ENCODE data around the gene MAML1. TPM values are rescaled to one million over a fixed set of nuclear protein-coding genes. Genes with fewer than 3 reads are reported as not detected.
A peak's percentile ranks its signal among the peaks of the same experiment; 100 is the strongest.

Gene MAML1
- total and polyA plus RNA-seq, 2 donors, result 10.5 to 13.3 TPM

DNA sequence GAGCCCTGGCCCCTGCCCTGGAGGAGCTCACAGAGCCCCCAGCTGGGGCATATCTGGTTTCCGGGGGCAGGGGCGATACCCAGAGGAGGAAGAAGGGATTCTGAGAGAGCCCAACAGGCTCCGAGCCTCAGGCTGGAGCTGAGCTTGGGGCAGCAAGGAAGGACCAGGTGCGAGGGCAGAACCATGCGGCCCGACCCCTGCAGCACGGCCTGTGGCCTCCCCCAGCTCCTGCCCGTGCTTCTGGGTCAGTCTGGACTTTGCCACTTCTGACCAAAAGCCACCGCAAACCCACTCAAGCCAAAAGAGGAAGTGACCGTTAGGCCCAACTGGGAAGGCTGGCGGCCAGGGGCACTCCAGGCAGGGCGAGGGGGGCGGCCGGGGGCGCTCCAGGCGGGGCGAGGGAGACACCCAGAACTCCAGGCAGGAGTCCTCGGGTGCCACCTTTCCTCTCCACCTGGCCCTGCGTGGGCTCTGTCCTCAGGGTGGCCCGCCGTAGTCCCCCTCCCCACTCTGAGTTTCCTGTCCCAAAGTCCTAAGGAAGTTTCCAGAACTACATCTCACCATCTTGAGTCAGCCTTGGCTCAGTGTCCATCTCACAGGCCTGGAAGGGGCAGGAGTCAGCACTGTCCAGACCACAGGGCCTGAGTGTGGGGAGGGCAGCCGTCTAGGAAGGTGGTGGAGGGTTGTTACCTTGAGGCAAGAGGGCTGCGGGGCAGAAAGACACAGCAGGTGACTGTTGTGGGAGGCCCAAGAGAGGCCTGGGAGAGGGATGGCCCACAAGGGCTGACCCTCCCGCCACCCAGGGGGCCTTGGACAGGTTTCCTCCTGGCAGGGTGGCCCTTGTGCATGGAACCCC is 60.2 kb downstream of the MAML1 start:
- peaks cover 10 to 29% of the 10 kb centered on the region in 2 donors for H3K4me1 ChIP-seq (ENCODE audit: control insufficient read depth in 2 of 2, insufficient read depth in 2 of 2, low read length in 2 of 2)
- DNase-seq (ENCODE audit: low read depth in 6 of 9, low spot score in 9 of 9), result no peak
- 72% methylated on average over 24 of the region's 24 CpGs for WGBS
- H3K27ac ChIP-seq (ENCODE audit: low read depth in 1 of 2, low read length in 1 of 2), result peak overlapping the region in 1 of 2 donors; percentile 26
- peaks cover 3 to 38% of the 10 kb centered on the region in 2 donors for H3K27me3 ChIP-seq (ENCODE audit: control insufficient read depth in 2 of 2, insufficient read depth in 1 of 2, low read length in 1 of 2)
- H3K4me3 ChIP-seq (ENCODE audit: low read length in 2 of 2), result no peak overlapping the region
- peaks cover 0 to 16% of the 10 kb centered on the region in 2 donors for H3K9me3 ChIP-seq (ENCODE audit: control insufficient read depth in 2 of 2, insufficient read depth in 1 of 2, low read length in 1 of 2)
- peaks cover 6 to 7% of the 10 kb centered on the region in 2 donors for H3K36me3 ChIP-seq (ENCODE audit: control insufficient read depth in 2 of 2, insufficient read depth in 2 of 2, low read length in 1 of 2)

GRCh38 chr5:179793468-179794139 is 61.0 kb downstream of the MAML1 start, which contains the start of gene LTC4S:
LTC4S (plus strand) TSS chr5:179793986; CDS start chr5:179794081, 95 bp downstream.
- Histone ChIP-seq H3K36me3 (ENCODE audit: control insufficient read depth in 2 of 2, insufficient read depth in 2 of 2, low read length in 1 of 2) (peaks cover 12% of the 10 kb centered on the region in 2 donors), H3K4me1 (ENCODE audit: control insufficient read depth in 2 of 2, insufficient read depth in 2 of 2, low read length in 2 of 2) (peaks cover 10 to 29% of the 10 kb centered on the region in 2 donors), H3K27ac (ENCODE audit: low read depth in 1 of 2, low read length in 1 of 2) (peak within 1 kb of the TSS; percentile 26 to 36), H3K27me3 (ENCODE audit: control insufficient read depth in 2 of 2, insufficient read depth in 1 of 2, low read length in 1 of 2) (peaks cover 3 to 38% of the 10 kb centered on the region in 2 donors), H3K4me3 (ENCODE audit: low read length in 2 of 2) (no peak within 1 kb of the TSS), H3K9me3 (ENCODE audit: control insufficient read depth in 2 of 2, insufficient read depth in 1 of 2, low read length in 1 of 2) (peaks cover 0 to 14% of the 10 kb centered on the region in 2 donors)
- peak in 1 of 9 donors; percentile 45 for DNase-seq (ENCODE audit: low read depth in 6 of 9, low spot score in 9 of 9)
- WGBS, result 13% methylated on average over 19 of the region's 19 CpGs

DNA sequence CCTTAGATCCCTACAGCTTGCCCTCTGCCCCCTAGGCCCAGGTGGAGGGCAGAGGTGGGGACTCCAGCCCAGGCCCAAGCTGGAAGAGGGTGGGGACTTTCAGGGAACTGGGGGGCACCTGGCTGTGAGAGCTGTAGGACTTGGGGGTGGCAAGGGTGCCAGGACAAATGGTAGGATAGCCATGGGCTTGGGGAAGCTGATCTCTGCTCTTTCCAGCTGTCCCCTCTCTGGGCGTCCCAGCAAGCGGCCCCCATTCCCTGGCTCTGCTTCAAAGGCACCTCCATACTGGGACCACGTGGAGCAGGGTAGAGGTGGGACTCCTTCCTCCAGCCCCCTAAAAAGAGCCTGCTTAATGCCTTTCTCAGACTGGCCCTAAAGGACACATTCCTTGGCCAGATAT is 61.5 kb downstream of the MAML1 start:
- Histone ChIP-seq H3K27me3 (ENCODE audit: control insufficient read depth in 2 of 2, insufficient read depth in 1 of 2, low read length in 1 of 2) (peaks cover 3 to 38% of the 10 kb centered on the region in 2 donors), H3K27ac (ENCODE audit: low read depth in 1 of 2, low read length in 1 of 2) (peak overlapping the region in 1 of 2 donors; percentile 36), H3K9me3 (ENCODE audit: control insufficient read depth in 2 of 2, insufficient read depth in 1 of 2, low read length in 1 of 2) (peaks cover 2 to 9% of the 10 kb centered on the region in 2 donors), H3K36me3 (ENCODE audit: control insufficient read depth in 2 of 2, insufficient read depth in 2 of 2, low read length in 1 of 2) (peaks cover 17 to 18% of the 10 kb centered on the region in 2 donors), H3K4me3 (ENCODE audit: low read length in 2 of 2) (no peak overlapping the region), H3K4me1 (ENCODE audit: control insufficient read depth in 2 of 2, insufficient read depth in 2 of 2, low read length in 2 of 2) (peaks cover 10 to 29% of the 10 kb centered on the region in 2 donors)
- 74% methylated on average over 3 of the region's 3 CpGs for WGBS
- no peak for DNase-seq (ENCODE audit: low read depth in 6 of 9, low spot score in 9 of 9)

GRCh38 chr5:179794575-179794974 is 62.0 kb downstream of the MAML1 start:
- no peak for DNase-seq (ENCODE audit: low read depth in 6 of 9, low spot score in 9 of 9)
- H3K27ac ChIP-seq (ENCODE audit: low read depth in 1 of 2, low read length in 1 of 2), result no peak overlapping the region

GRCh38 chr5:179795049-179795862 is 62.6 kb downstream of the MAML1 start:
- no peak overlapping the region for H3K27ac ChIP-seq (ENCODE audit: low read depth in 1 of 2, low read length in 1 of 2)
- peaks cover 10 to 29% of the 10 kb centered on the region in 2 donors for H3K4me1 ChIP-seq (ENCODE audit: control insufficient read depth in 2 of 2, insufficient read depth in 2 of 2, low read length in 2 of 2)
- peaks cover 26 to 27% of the 10 kb centered on the region in 2 donors for H3K36me3 ChIP-seq (ENCODE audit: control insufficient read depth in 2 of 2, insufficient read depth in 2 of 2, low read length in 1 of 2)
- peak overlapping the region in 1 of 2 donors; percentile 67 for H3K4me3 ChIP-seq (ENCODE audit: low read length in 2 of 2)
- DNase-seq (ENCODE audit: low read depth in 6 of 9, low spot score in 9 of 9), result no peak
- 17% methylated on average over 53 of the region's 53 CpGs for WGBS
- peaks cover 3 to 38% of the 10 kb centered on the region in 2 donors for H3K27me3 ChIP-seq (ENCODE audit: control insufficient read depth in 2 of 2, insufficient read depth in 1 of 2, low read length in 1 of 2)
- H3K9me3 ChIP-seq (ENCODE audit: control insufficient read depth in 2 of 2, insufficient read depth in 1 of 2, low read length in 1 of 2), result peaks cover 2 to 5% of the 10 kb centered on the region in 2 donors

More at GRCh38 chr5:179794575-179794974, 62.0 kb downstream of the MAML1 start:
- H3K36me3 ChIP-seq (ENCODE audit: control insufficient read depth in 2 of 2, insufficient read depth in 2 of 2, low read length in 1 of 2), result peaks cover 20 to 22% of the 10 kb centered on the region in 2 donors
- peaks cover 10 to 29% of the 10 kb centered on the region in 2 donors for H3K4me1 ChIP-seq (ENCODE audit: control insufficient read depth in 2 of 2, insufficient read depth in 2 of 2, low read length in 2 of 2)
- WGBS, result 97% methylated on average over 3 of the region's 3 CpGs
- no peak overlapping the region for H3K4me3 ChIP-seq (ENCODE audit: low read length in 2 of 2)
- H3K27me3 ChIP-seq (ENCODE audit: control insufficient read depth in 2 of 2, insufficient read depth in 1 of 2, low read length in 1 of 2), result peaks cover 3 to 38% of the 10 kb centered on the region in 2 donors
- H3K9me3 ChIP-seq (ENCODE audit: control insufficient read depth in 2 of 2, insufficient read depth in 1 of 2, low read length in 1 of 2), result peaks cover 2 to 5% of the 10 kb centered on the region in 2 donors

DNA sequence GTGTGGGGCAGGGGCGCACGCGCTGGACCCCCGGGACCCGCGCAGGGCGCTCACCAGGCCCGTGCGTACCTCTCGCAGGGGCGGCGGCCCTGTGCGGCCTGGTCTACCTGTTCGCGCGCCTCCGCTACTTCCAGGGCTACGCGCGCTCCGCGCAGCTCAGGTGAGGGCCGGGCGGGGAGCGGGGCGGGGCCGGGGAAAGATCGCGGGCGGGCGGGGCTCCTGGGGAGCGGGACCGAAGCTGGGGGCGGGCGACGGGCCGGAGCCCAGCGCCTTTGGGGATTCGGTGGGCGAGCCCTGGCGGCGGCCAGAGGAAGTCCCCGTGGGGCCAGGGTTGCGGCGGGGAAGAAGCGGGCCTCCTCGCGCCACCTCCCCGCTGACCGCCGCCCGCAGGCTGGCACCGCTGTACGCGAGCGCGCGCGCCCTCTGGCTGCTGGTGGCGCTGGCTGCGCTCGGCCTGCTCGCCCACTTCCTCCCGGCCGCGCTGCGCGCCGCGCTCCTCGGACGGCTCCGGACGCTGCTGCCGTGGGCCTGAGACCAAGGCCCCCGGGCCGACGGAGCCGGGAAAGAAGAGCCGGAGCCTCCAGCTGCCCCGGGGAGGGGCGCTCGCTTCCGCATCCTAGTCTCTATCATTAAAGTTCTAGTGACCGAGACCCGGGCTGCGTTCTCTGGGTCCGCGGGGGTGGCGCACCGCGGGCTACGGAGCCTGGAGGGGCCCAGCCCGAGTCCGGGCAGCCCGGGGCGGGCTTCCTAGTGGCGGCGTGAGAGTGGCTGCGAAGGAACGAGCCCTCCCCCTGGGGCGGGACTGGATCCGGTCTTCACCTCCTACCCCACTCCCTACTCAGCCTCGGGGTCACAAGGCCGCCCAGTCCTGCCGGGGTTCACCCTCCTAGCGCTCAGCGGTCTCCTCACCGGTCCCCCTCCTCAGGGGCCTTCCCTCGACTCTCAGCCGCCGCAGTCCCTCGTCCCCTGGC is 63.5 kb downstream of the MAML1 start:
- H3K27ac ChIP-seq (ENCODE audit: low read depth in 1 of 2, low read length in 1 of 2), result peak overlapping the region in 1 of 2 donors; percentile 32
- 5% methylated on average over 113 of the region's 113 CpGs for WGBS
- peak in 5 of 9 donors; percentile 48 to 76 (median 63) for DNase-seq (ENCODE audit: low read depth in 6 of 9, low spot score in 9 of 9)
- peaks cover 10 to 29% of the 10 kb centered on the region in 2 donors for H3K4me1 ChIP-seq (ENCODE audit: control insufficient read depth in 2 of 2, insufficient read depth in 2 of 2, low read length in 2 of 2)
- H3K4me3 ChIP-seq (ENCODE audit: low read length in 2 of 2), result peak overlapping the region; percentile 30 to 67
- H3K27me3 ChIP-seq (ENCODE audit: control insufficient read depth in 2 of 2, insufficient read depth in 1 of 2, low read length in 1 of 2), result peaks cover 3 to 38% of the 10 kb centered on the region in 2 donors
- peaks cover 2 to 5% of the 10 kb centered on the region in 2 donors for H3K9me3 ChIP-seq (ENCODE audit: control insufficient read depth in 2 of 2, insufficient read depth in 1 of 2, low read length in 1 of 2)
- peaks cover 26 to 32% of the 10 kb centered on the region in 2 donors for H3K36me3 ChIP-seq (ENCODE audit: control insufficient read depth in 2 of 2, insufficient read depth in 2 of 2, low read length in 1 of 2)

GRCh38 chr5:179796877-179797608 is 64.4 kb downstream of the MAML1 start:
- DNase-seq (ENCODE audit: low read depth in 6 of 9, low spot score in 9 of 9), result no peak

More at GRCh38 chr5:179796877-179797608, 64.4 kb downstream of the MAML1 start:
- Histone ChIP-seq H3K27ac (ENCODE audit: low read depth in 1 of 2, low read length in 1 of 2) (no peak overlapping the region), H3K9me3 (ENCODE audit: control insufficient read depth in 2 of 2, insufficient read depth in 1 of 2, low read length in 1 of 2) (peaks cover 2 to 5% of the 10 kb centered on the region in 2 donors), H3K4me3 (ENCODE audit: low read length in 2 of 2) (peak overlapping the region in 1 of 2 donors; percentile 30), H3K27me3 (ENCODE audit: control insufficient read depth in 2 of 2, insufficient read depth in 1 of 2, low read length in 1 of 2) (peaks cover 3 to 38% of the 10 kb centered on the region in 2 donors), H3K36me3 (ENCODE audit: control insufficient read depth in 2 of 2, insufficient read depth in 2 of 2, low read length in 1 of 2) (peaks cover 26 to 32% of the 10 kb centered on the region in 2 donors), H3K4me1 (ENCODE audit: control insufficient read depth in 2 of 2, insufficient read depth in 2 of 2, low read length in 2 of 2) (peaks cover 10 to 32% of the 10 kb centered on the region in 2 donors)
- 95% methylated on average over 21 of the region's 21 CpGs for WGBS

Data from thymus (tissue), 11 donors.